ENCODE measurements around the gene SIAH2.
A peak's percentile ranks its signal among the peaks of the same experiment; 100 is the strongest.

SIAH2 gene

GRCh38 chr3:150770681-150771080, 7.7 kb upstream of the SIAH2 start:
- H3K79me2 ChIP-seq, result no peaks in the 10 kb centered on the region
- H3K27ac ChIP-seq, result peak overlapping the region; percentile 21
- H3K4me3 ChIP-seq (ENCODE audit: low read depth, low read length), result no peak overlapping the region
- no peaks in the 10 kb centered on the region for H3K9me3 ChIP-seq (ENCODE audit: control insufficient read depth, low read length)
- H3K36me3 ChIP-seq (ENCODE audit: control insufficient read depth, insufficient read depth, low read length), result no peaks in the 10 kb centered on the region
- peak overlapping the region; percentile 13 for H3K4me2 ChIP-seq (ENCODE audit: low read length)
- no peak for TF ChIP-seq CTCF (IDR thresholded peaks at IDR 0.05)
- no peak overlapping the region for H3K9ac ChIP-seq
- H2AFZ ChIP-seq, result peak overlapping the region; percentile 51
- no peaks in the 10 kb centered on the region for H3K27me3 ChIP-seq (ENCODE audit: control insufficient read depth, insufficient read depth, low read length)
- no peaks in the 10 kb centered on the region for H3K4me1 ChIP-seq

- Histone ChIP-seq H3K27me3 (ENCODE audit: control insufficient read depth, insufficient read depth, low read length) (no peaks in the 10 kb centered on the region), H3K27ac (no peak overlapping the region)
- no peak for TF ChIP-seq CTCF (IDR thresholded peaks at IDR 0.05)
Measured at GRCh38 chr3:150766742-150767141, 3.8 kb upstream of the SIAH2 start.

GRCh38 chr3:150765949-150766720, 3.2 kb upstream of the SIAH2 start:
- no peak for TF ChIP-seq CTCF (IDR thresholded peaks at IDR 0.05)
- H3K27ac ChIP-seq, result no peak overlapping the region

More at GRCh38 chr3:150766742-150767141, 3.8 kb upstream of the SIAH2 start:
- H3K4me1 ChIP-seq, result no peaks in the 10 kb centered on the region
- H3K79me2 ChIP-seq, result no peaks in the 10 kb centered on the region
- no peak overlapping the region for H3K9ac ChIP-seq
- H3K36me3 ChIP-seq (ENCODE audit: control insufficient read depth, insufficient read depth, low read length), result no peaks in the 10 kb centered on the region
- H3K9me3 ChIP-seq (ENCODE audit: control insufficient read depth, low read length), result no peaks in the 10 kb centered on the region
- no peak overlapping the region for H3K4me3 ChIP-seq (ENCODE audit: low read depth, low read length)
- H2AFZ ChIP-seq, result no peak overlapping the region
- H3K4me2 ChIP-seq (ENCODE audit: low read length), result no peak overlapping the region

GRCh38 chr3:150764967-150765366, 2.0 kb upstream of the SIAH2 start:
- Histone ChIP-seq H2AFZ (no peak overlapping the region), H3K4me2 (ENCODE audit: low read length) (no peak overlapping the region), H3K9me3 (ENCODE audit: control insufficient read depth, low read length) (no peaks in the 10 kb centered on the region), H3K9ac (no peak overlapping the region), H3K4me3 (ENCODE audit: low read depth, low read length) (no peak overlapping the region), H3K27me3 (ENCODE audit: control insufficient read depth, insufficient read depth, low read length) (no peaks in the 10 kb centered on the region), H3K27ac (no peak overlapping the region), H3K4me1 (peaks cover 6% of the 10 kb centered on the region), H3K79me2 (peaks cover 4% of the 10 kb centered on the region), H3K36me3 (ENCODE audit: control insufficient read depth, insufficient read depth, low read length) (no peaks in the 10 kb centered on the region)
- TF ChIP-seq CTCF (IDR thresholded peaks at IDR 0.05), result no peak

More at GRCh38 chr3:150765949-150766720, 3.2 kb upstream of the SIAH2 start:
- no peak overlapping the region for H3K4me3 ChIP-seq (ENCODE audit: low read depth, low read length)
- no peak overlapping the region for H2AFZ ChIP-seq
- H3K4me2 ChIP-seq (ENCODE audit: low read length), result no peak overlapping the region
- H3K9me3 ChIP-seq (ENCODE audit: control insufficient read depth, low read length), result no peaks in the 10 kb centered on the region
- no peaks in the 10 kb centered on the region for H3K79me2 ChIP-seq
- H3K9ac ChIP-seq, result no peak overlapping the region
- no peaks in the 10 kb centered on the region for H3K4me1 ChIP-seq
- H3K36me3 ChIP-seq (ENCODE audit: control insufficient read depth, insufficient read depth, low read length), result no peaks in the 10 kb centered on the region
- H3K27me3 ChIP-seq (ENCODE audit: control insufficient read depth, insufficient read depth, low read length), result no peaks in the 10 kb centered on the region

GRCh38 chr3:150764566-150764965, 1.6 kb upstream of the SIAH2 start:
- H3K27ac ChIP-seq, result no peak overlapping the region
- no peaks in the 10 kb centered on the region for H3K9me3 ChIP-seq (ENCODE audit: control insufficient read depth, low read length)
- H3K27me3 ChIP-seq (ENCODE audit: control insufficient read depth, insufficient read depth, low read length), result no peaks in the 10 kb centered on the region
- TF ChIP-seq CTCF (IDR thresholded peaks at IDR 0.05), result no peak
- H3K36me3 ChIP-seq (ENCODE audit: control insufficient read depth, insufficient read depth, low read length), result no peaks in the 10 kb centered on the region
- H3K4me2 ChIP-seq (ENCODE audit: low read length), result no peak overlapping the region
- H3K9ac ChIP-seq, result no peak overlapping the region
- H2AFZ ChIP-seq, result no peak overlapping the region
- H3K4me3 ChIP-seq (ENCODE audit: low read depth, low read length), result no peak overlapping the region
- peaks cover 6% of the 10 kb centered on the region for H3K4me1 ChIP-seq
- peaks cover 8% of the 10 kb centered on the region for H3K79me2 ChIP-seq
